ENCODE results near the gene FOXP1. TPM values are rescaled to one million over a fixed set of nuclear protein-coding genes. Genes with fewer than 3 reads are reported as not detected.

Gene FOXP1
- total RNA-seq, 1 experiment from 2014 or later: 2.9 TPM

DNA sequence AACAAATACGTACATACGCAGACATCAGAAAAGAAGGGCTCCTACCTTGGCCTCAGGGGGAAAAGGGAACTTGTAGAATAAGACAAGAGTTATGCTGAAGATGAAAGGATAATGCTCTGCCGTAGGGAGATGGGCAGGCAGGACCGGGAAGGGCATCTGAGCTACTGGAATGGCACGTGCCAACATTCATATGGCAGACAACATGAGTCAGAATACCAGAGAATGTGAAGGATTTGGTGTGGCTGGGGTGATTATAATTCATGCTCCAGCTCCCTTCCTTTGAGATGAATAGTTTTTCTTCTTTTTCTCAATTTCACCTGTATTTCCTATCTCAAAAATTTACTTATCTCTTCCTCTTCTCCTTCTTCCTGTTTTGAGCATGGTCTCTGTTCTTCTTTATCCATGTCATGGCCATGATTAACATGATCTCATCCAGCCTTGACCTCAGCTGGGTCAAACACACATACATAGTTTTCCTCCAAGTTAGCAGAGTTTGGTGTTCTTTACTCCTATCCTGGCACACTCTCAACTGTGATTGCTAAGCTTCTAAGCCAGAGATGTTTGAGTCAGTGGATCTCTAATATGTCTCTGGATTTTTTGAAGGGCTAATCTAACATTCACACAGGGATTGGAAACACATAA is 507.0 kb downstream of the FOXP1 start:
- no peaks in the 10 kb centered on the region for H3K36me3 ChIP-seq (ENCODE audit: control insufficient read depth, insufficient read depth, low read length)
- H3K27me3 ChIP-seq (ENCODE audit: control insufficient read depth, insufficient read depth, low read length): no peaks in the 10 kb centered on the region
- H3K27ac ChIP-seq (ENCODE audit: low read length): no peak overlapping the region
- no peak overlapping the region for H3K4me3 ChIP-seq (ENCODE audit: low read depth in 2 of 2, low read length in 2 of 2)
- TF ChIP-seq, protein P1, sequence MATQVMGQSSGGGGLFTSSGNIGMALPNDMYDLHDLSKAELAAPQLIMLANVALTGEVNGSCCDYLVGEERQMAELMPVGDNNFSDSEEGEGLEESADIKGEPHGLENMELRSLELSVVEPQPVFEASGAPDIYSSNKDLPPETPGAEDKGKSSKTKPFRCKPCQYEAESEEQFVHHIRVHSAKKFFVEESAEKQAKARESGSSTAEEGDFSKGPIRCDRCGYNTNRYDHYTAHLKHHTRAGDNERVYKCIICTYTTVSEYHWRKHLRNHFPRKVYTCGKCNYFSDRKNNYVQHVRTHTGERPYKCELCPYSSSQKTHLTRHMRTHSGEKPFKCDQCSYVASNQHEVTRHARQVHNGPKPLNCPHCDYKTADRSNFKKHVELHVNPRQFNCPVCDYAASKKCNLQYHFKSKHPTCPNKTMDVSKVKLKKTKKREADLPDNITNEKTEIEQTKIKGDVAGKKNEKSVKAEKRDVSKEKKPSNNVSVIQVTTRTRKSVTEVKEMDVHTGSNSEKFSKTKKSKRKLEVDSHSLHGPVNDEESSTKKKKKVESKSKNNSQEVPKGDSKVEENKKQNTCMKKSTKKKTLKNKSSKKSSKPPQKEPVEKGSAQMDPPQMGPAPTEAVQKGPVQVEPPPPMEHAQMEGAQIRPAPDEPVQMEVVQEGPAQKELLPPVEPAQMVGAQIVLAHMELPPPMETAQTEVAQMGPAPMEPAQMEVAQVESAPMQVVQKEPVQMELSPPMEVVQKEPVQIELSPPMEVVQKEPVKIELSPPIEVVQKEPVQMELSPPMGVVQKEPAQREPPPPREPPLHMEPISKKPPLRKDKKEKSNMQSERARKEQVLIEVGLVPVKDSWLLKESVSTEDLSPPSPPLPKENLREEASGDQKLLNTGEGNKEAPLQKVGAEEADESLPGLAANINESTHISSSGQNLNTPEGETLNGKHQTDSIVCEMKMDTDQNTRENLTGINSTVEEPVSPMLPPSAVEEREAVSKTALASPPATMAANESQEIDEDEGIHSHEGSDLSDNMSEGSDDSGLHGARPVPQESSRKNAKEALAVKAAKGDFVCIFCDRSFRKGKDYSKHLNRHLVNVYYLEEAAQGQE (IDR thresholded peaks at IDR 0.05; ENCODE audit: insufficient read depth in 1 of 2, low read depth in 2 of 2, low read length in 1 of 2): no peak
- TF ChIP-seq, protein P2, sequence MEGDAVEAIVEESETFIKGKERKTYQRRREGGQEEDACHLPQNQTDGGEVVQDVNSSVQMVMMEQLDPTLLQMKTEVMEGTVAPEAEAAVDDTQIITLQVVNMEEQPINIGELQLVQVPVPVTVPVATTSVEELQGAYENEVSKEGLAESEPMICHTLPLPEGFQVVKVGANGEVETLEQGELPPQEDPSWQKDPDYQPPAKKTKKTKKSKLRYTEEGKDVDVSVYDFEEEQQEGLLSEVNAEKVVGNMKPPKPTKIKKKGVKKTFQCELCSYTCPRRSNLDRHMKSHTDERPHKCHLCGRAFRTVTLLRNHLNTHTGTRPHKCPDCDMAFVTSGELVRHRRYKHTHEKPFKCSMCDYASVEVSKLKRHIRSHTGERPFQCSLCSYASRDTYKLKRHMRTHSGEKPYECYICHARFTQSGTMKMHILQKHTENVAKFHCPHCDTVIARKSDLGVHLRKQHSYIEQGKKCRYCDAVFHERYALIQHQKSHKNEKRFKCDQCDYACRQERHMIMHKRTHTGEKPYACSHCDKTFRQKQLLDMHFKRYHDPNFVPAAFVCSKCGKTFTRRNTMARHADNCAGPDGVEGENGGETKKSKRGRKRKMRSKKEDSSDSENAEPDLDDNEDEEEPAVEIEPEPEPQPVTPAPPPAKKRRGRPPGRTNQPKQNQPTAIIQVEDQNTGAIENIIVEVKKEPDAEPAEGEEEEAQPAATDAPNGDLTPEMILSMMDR (IDR thresholded peaks at IDR 0.05): no peak
- TF ChIP-seq POLR2AphosphoS5 (IDR thresholded peaks at IDR 0.05; ENCODE audit: low read depth, low read length) (no peak), TCF7L2 (IDR thresholded peaks at IDR 0.05; ENCODE audit: low read depth, low read length) (no peak), SIN3A (IDR thresholded peaks at IDR 0.05; ENCODE audit: borderline replicate concordance, insufficient read depth, low read depth, low read length) (no peak)
- H3K9me3 ChIP-seq (ENCODE audit: control insufficient read depth, insufficient read depth, low read depth, low read length): no peaks in the 10 kb centered on the region
- intact Hi-C loops (cut with micrococcal nuclease; ENCODE audit: unreplicated experiment): no loop called here
- in situ Hi-C loops (cut with HindIII; ENCODE audit: low pct_unique_long_range_greater_than_20kb, low sequenced_read_pairs): no loop called here
- no TSS peak for BruUV-seq (replicated peaks)
- ChIA-PET CTCF (no interaction called here), POLR2A (no interaction called here)
- no peaks in the 10 kb centered on the region for H3K4me1 ChIP-seq (ENCODE audit: control insufficient read depth, insufficient read depth, low read length)
- DNase-seq (ENCODE audit: low read depth, low spot score) (no peak), ATAC-seq (no peak)

DNA sequence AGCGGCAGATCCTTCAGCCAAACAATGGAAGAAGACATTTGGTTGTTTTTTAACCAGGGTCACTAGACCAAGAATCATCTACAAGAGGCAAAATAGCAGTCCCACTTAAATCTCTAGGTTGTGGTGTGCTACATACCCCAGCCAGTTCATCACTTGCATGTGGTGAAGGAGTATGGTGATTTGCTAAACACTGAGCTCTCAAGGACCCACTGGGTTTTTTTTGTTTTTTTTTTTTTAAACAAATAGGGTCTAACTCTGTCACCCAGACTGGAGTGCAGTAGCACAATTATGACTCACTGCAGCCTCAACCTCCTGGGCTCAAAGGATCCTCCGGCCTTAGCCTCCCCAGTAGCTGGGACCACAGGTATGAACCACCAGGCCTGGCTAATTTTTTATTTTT is 508.0 kb downstream of the FOXP1 start:
- ChIA-PET POLR2A (no interaction called here), CTCF (no interaction called here)
- in situ Hi-C loops (cut with HindIII; ENCODE audit: low pct_unique_long_range_greater_than_20kb, low sequenced_read_pairs) (no loop called here), intact Hi-C loops (cut with micrococcal nuclease; ENCODE audit: unreplicated experiment) (no loop called here)
- Histone ChIP-seq H3K27me3 (ENCODE audit: control insufficient read depth, insufficient read depth, low read length) (no peaks in the 10 kb centered on the region), H3K9me3 (ENCODE audit: control insufficient read depth, insufficient read depth, low read depth, low read length) (no peaks in the 10 kb centered on the region), H3K4me1 (ENCODE audit: control insufficient read depth, insufficient read depth, low read length) (no peaks in the 10 kb centered on the region), H3K4me3 (ENCODE audit: low read depth in 2 of 2, low read length in 2 of 2) (no peak overlapping the region), H3K36me3 (ENCODE audit: control insufficient read depth, insufficient read depth, low read length) (no peaks in the 10 kb centered on the region), H3K27ac (ENCODE audit: low read length) (no peak overlapping the region)
- no peak for ATAC-seq
- TF ChIP-seq, protein P1 (IDR thresholded peaks at IDR 0.05; ENCODE audit: insufficient read depth in 1 of 2, low read depth in 2 of 2, low read length in 1 of 2): no peak
- TF ChIP-seq, protein P2 (IDR thresholded peaks at IDR 0.05): no peak
- TF ChIP-seq POLR2AphosphoS5 (IDR thresholded peaks at IDR 0.05; ENCODE audit: low read depth, low read length) (no peak), TCF7L2 (IDR thresholded peaks at IDR 0.05; ENCODE audit: low read depth, low read length) (no peak), SIN3A (IDR thresholded peaks at IDR 0.05; ENCODE audit: borderline replicate concordance, insufficient read depth, low read depth, low read length) (no peak)
- BruUV-seq (replicated peaks): no TSS peak
- DNase-seq (ENCODE audit: low read depth, low spot score): no peak

All from Panc1 (cell line).